Neural cell (in vitro differentiated cells): ENCODE results near the gene PFKM. TPM values are rescaled to one million over a fixed set of nuclear protein-coding genes. Genes with fewer than 3 reads are reported as not detected.
A peak's percentile ranks its signal among the peaks of the same experiment; 100 is the strongest.

Source experiments
- H2AFZ ChIP-seq: fragments of 200-600, 300-800 bp; sonication (generic), shearing (Covaris generic); 2 replicates; pipeline ENCODE4 v1.6.0; 2014; ENCODE audit warnings: low read depth, mild to moderate bottlenecking, antibody characterized with exemption, low read length, moderate library complexity
- H3F3A ChIP-seq: fragments of 200-600 bp; shearing (Covaris generic); 2 replicates; pipeline ENCODE4 v1.6.1; 2016; ENCODE audit warnings: mild to moderate bottlenecking, moderate library complexity, mixed read lengths, antibody characterized with exemption, low read length; ENCODE audit not compliant: insufficient read depth, poor library complexity, severe bottlenecking
- H3K27ac ChIP-seq: fragments of 200-600, 300-800 bp; sonication (generic), shearing (Covaris generic); 2 replicates; pipeline ENCODE4 v1.5.1; 2014; ENCODE audit warnings: mild to moderate bottlenecking, low read length, moderate library complexity
- H3K27me3 ChIP-seq: fragments of 300-800, 200-600 bp; sonication (generic), shearing (Covaris generic); 2 replicates; pipeline ENCODE4 v1.6.0; 2014; ENCODE audit warnings: mild to moderate bottlenecking, low read depth, low read length, moderate library complexity; ENCODE audit not compliant: insufficient read depth
- H3K36me3 ChIP-seq: fragments of 300-800, 200-600 bp; sonication (generic), shearing (Covaris generic); 2 replicates; pipeline ENCODE4 v1.5.1; 2014; ENCODE audit warnings: mild to moderate bottlenecking, antibody characterized with exemption, low read length, moderate library complexity; ENCODE audit not compliant: insufficient read depth
- H3K4me2 ChIP-seq: fragments of 300-800, 200-600 bp; sonication (generic), shearing (Covaris generic); 2 replicates; pipeline ENCODE4 v1.6.0; 2014; ENCODE audit warnings: mild to moderate bottlenecking, low read length
- H3K4me3 ChIP-seq: fragments of 300-800, 200-600 bp; sonication (generic), shearing (Covaris generic); 2 replicates; pipeline ENCODE4 v1.5.1; 2014; ENCODE audit warnings: mild to moderate bottlenecking, low read length, moderate library complexity
- H3K79me2 ChIP-seq: fragments of 200-600 bp; shearing (Covaris generic); replicated peaks from 2 replicates; pipeline ENCODE4 v1.6.0; 2014; ENCODE audit warnings: mild to moderate bottlenecking, low read length, moderate library complexity; ENCODE audit not compliant: insufficient read depth
- H3K9ac ChIP-seq: fragments of 300-800, 200-600 bp; sonication (generic), shearing (Covaris generic); 2 replicates; pipeline ENCODE4 v1.6.1; 2016; ENCODE audit warnings: mild to moderate bottlenecking, low read length, mixed read lengths
- H3K9me2 ChIP-seq: fragments of 200-600 bp; shearing (Covaris generic); 2 replicates; pipeline ENCODE4 v1.6.1; 2016; ENCODE audit warnings: mild to moderate bottlenecking, low read length, mixed read lengths; ENCODE audit not compliant: insufficient read depth
- H3K9me3 ChIP-seq: fragments of 200-600, 300-800 bp; sonication (generic), shearing (Covaris generic); 2 replicates; pipeline ENCODE4 v1.6.1; 2016; ENCODE audit warnings: mild to moderate bottlenecking, mixed run types, low read length, moderate library complexity, mixed read lengths
- H4K20me1 ChIP-seq: fragments of 200-600 bp; shearing (Covaris generic); 2 replicates; pipeline ENCODE4 v1.6.1; 2016; ENCODE audit warnings: mild to moderate bottlenecking, mixed run types; ENCODE audit not compliant: insufficient read depth
- EP300 ChIP-seq: fragments of 450-650 bp; conservative IDR thresholded peaks from 2 replicates; pipeline ENCODE4 v1.6.1; 2014; ENCODE audit warnings: antibody characterized with exemption, mild to moderate bottlenecking, moderate library complexity; ENCODE audit not compliant: poor library complexity, severe bottlenecking
- EZH2 ChIP-seq: fragments of 200-600, 300-800 bp; shearing (Covaris generic), sonication (generic); IDR thresholded peaks from 2 replicates; pipeline ENCODE4 v1.6.1; 2014; ENCODE audit warnings: antibody characterized with exemption, low read length, borderline replicate concordance, mild to moderate bottlenecking; ENCODE audit not compliant: insufficient read depth, poor library complexity, severe bottlenecking
- MXI1 ChIP-seq: fragments of 450-650 bp; conservative IDR thresholded peaks from 2 replicates; pipeline ENCODE4 v1.6.1; 2014; ENCODE audit warnings: antibody characterized with exemption, mild to moderate bottlenecking; ENCODE audit not compliant: poor library complexity, severe bottlenecking
- POLR2AphosphoS5 ChIP-seq: IDR thresholded peaks from 2 replicates; pipeline ENCODE4 v1.6.1; 2012
- RAD21 ChIP-seq: fragments of 450-650 bp; conservative IDR thresholded peaks from 2 replicates; pipeline ENCODE4 v1.6.1; 2014; ENCODE audit warnings: antibody characterized with exemption, mild to moderate bottlenecking, moderate library complexity
- SMC3 ChIP-seq: fragments of 450-650 bp; conservative IDR thresholded peaks from 2 replicates; pipeline ENCODE4 v1.6.1; 2014; ENCODE audit warnings: antibody characterized with exemption, mild to moderate bottlenecking, moderate library complexity; ENCODE audit not compliant: poor library complexity
- TAF1 ChIP-seq: IDR thresholded peaks from 2 replicates; pipeline ENCODE4 v1.6.1; 2012; ENCODE audit warnings: low read depth
- polyA plus RNA-seq: library from polyadenylated mRNA; depleted of rRNA; stranded (reverse); fragments of >200 nt; gene quantifications from 2 replicates; pipeline ENCODE4 v1.2.3, GENCODE V29; 2014
- TF ChIP-seq, protein P1 (sequence below): fragments of 450-650 bp; IDR thresholded peaks from 2 replicates; pipeline ENCODE4 v1.5.1; 2014; ENCODE audit warnings: antibody characterized with exemption, mild to moderate bottlenecking, moderate library complexity; ENCODE audit not compliant: poor library complexity, severe bottlenecking
- TF ChIP-seq, protein P2 (sequence below): IDR thresholded peaks from 2 replicates; pipeline ENCODE4 v1.6.1; 2012; ENCODE audit warnings: borderline replicate concordance

PFKM gene
- polyA plus RNA-seq, 1 donor from 2014 or later, result 122 TPM

DNA sequence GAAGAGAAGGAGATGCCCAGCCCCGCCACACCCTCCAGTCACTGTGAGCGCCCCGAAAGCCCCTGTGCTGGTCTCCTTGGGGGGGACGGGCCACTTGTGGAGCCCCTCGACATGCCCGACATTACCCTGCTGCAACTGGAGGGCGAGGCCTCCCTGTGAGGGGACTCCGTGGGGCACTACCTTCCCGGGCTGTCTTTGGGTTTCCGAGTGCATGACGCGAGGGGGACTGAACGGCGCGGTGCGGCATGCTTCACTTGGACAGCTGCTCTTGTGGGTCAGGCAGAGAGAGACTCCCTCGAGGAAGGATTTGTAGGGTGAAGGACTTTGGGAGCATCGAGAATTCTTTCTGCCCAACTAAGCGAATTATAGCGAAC lies 65.4 kb downstream of the PFKM start:
- no peaks in the 10 kb centered on the region for H4K20me1 ChIP-seq
- H3K4me2 ChIP-seq, result peak overlapping the region; percentile 97
- H3K79me2 ChIP-seq, result peaks cover 39% of the 10 kb centered on the region
- H3F3A ChIP-seq, result peaks cover 8% of the 10 kb centered on the region
- peak overlapping the region; percentile 96 for H3K9ac ChIP-seq
- no peaks in the 10 kb centered on the region for H3K9me2 ChIP-seq
- peak overlapping the region; percentile 98 for H3K27ac ChIP-seq
- peak overlapping the region; percentile 28 for H2AFZ ChIP-seq
- no peak for TF ChIP-seq EZH2
- TF ChIP-seq, protein P1, sequence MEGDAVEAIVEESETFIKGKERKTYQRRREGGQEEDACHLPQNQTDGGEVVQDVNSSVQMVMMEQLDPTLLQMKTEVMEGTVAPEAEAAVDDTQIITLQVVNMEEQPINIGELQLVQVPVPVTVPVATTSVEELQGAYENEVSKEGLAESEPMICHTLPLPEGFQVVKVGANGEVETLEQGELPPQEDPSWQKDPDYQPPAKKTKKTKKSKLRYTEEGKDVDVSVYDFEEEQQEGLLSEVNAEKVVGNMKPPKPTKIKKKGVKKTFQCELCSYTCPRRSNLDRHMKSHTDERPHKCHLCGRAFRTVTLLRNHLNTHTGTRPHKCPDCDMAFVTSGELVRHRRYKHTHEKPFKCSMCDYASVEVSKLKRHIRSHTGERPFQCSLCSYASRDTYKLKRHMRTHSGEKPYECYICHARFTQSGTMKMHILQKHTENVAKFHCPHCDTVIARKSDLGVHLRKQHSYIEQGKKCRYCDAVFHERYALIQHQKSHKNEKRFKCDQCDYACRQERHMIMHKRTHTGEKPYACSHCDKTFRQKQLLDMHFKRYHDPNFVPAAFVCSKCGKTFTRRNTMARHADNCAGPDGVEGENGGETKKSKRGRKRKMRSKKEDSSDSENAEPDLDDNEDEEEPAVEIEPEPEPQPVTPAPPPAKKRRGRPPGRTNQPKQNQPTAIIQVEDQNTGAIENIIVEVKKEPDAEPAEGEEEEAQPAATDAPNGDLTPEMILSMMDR, result no peak
- TF ChIP-seq EP300, result no peak
- TF ChIP-seq RAD21, result no peak
- no peak for TF ChIP-seq MXI1
- no peak for TF ChIP-seq TAF1
- no peak for TF ChIP-seq POLR2AphosphoS5
- TF ChIP-seq SMC3, result no peak
- TF ChIP-seq, protein P2, sequence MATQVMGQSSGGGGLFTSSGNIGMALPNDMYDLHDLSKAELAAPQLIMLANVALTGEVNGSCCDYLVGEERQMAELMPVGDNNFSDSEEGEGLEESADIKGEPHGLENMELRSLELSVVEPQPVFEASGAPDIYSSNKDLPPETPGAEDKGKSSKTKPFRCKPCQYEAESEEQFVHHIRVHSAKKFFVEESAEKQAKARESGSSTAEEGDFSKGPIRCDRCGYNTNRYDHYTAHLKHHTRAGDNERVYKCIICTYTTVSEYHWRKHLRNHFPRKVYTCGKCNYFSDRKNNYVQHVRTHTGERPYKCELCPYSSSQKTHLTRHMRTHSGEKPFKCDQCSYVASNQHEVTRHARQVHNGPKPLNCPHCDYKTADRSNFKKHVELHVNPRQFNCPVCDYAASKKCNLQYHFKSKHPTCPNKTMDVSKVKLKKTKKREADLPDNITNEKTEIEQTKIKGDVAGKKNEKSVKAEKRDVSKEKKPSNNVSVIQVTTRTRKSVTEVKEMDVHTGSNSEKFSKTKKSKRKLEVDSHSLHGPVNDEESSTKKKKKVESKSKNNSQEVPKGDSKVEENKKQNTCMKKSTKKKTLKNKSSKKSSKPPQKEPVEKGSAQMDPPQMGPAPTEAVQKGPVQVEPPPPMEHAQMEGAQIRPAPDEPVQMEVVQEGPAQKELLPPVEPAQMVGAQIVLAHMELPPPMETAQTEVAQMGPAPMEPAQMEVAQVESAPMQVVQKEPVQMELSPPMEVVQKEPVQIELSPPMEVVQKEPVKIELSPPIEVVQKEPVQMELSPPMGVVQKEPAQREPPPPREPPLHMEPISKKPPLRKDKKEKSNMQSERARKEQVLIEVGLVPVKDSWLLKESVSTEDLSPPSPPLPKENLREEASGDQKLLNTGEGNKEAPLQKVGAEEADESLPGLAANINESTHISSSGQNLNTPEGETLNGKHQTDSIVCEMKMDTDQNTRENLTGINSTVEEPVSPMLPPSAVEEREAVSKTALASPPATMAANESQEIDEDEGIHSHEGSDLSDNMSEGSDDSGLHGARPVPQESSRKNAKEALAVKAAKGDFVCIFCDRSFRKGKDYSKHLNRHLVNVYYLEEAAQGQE, result no peak
- no peaks in the 10 kb centered on the region for H3K9me3 ChIP-seq
- peak overlapping the region; percentile 93 for H3K4me3 ChIP-seq
- H3K27me3 ChIP-seq, result no peaks in the 10 kb centered on the region
- H3K36me3 ChIP-seq, result no peaks in the 10 kb centered on the region

GRCh38 chr12:48185181-48185919 lies 66.2 kb downstream of the PFKM start:
- TF ChIP-seq RAD21 (no peak), EZH2 (no peak), TAF1 (peak; percentile 80), SMC3 (no peak), EP300 (no peak), POLR2AphosphoS5 (peak; percentile 79), MXI1 (no peak)
- TF ChIP-seq, protein P2, result peak; percentile 43
- TF ChIP-seq, protein P1, result no peak
- no peaks in the 10 kb centered on the region for H3K27me3 ChIP-seq
- H3K36me3 ChIP-seq, result no peaks in the 10 kb centered on the region
- H3K9me3 ChIP-seq, result no peaks in the 10 kb centered on the region
- peak overlapping the region; percentile 96 for H3K9ac ChIP-seq
- peak overlapping the region; percentile 27 for H2AFZ ChIP-seq
- no peaks in the 10 kb centered on the region for H3K9me2 ChIP-seq
- peak overlapping the region; percentile 93 for H3K4me3 ChIP-seq
- peaks cover 39% of the 10 kb centered on the region for H3K79me2 ChIP-seq
- H4K20me1 ChIP-seq, result no peaks in the 10 kb centered on the region
- peaks cover 8% of the 10 kb centered on the region for H3F3A ChIP-seq
- peak overlapping the region; percentile 98 for H3K27ac ChIP-seq
- peak overlapping the region; percentile 97 for H3K4me2 ChIP-seq
